Calu3 (cell line): ENCODE measurements around the gene HADHB. TPM values are rescaled to one million over a fixed set of nuclear protein-coding genes. Genes with fewer than 3 reads are reported as not detected.

Experiments
- BruUV-seq: library from RNA; stranded (reverse); fragments of 400-500 nt; replicated peaks from 2 replicates; lab custom pipeline; 2021; lab: Mats Ljungman, UMichigan
- CTCF ChIA-PET: fragments of 300-600 bp; sonication (Branson Sonifier 250); formaldehyde crosslinking; loops from one replicate; lab custom pipeline; 2022; ENCODE audit warnings: antibody characterized with exemption; lab: Charles Lee
- DNase-seq: peaks from one replicate; pipeline ENCODE4 v3.0.0; 2022
- H3K27ac Mint-ChIP-seq: one replicate; pipeline ENCODE4 v1.8.0; 2022; ENCODE audit warnings: mixed read lengths; ENCODE audit not compliant: unreplicated experiment
- H3K27me3 Mint-ChIP-seq: one replicate; pipeline ENCODE4 v1.8.0; 2022; ENCODE audit warnings: mixed read lengths; ENCODE audit not compliant: unreplicated experiment
- H3K36me3 Mint-ChIP-seq: one replicate; pipeline ENCODE4 v1.8.0; 2022; ENCODE audit warnings: mild to moderate bottlenecking, moderate library complexity, mixed read lengths; ENCODE audit not compliant: insufficient read depth, unreplicated experiment
- H3K4me1 Mint-ChIP-seq: one replicate; pipeline ENCODE4 v1.8.0; 2022; ENCODE audit warnings: mild to moderate bottlenecking, low read depth, mixed read lengths; ENCODE audit not compliant: unreplicated experiment
- H3K4me3 Mint-ChIP-seq: one replicate; pipeline ENCODE4 v1.8.0; 2022; ENCODE audit warnings: mild to moderate bottlenecking, low read depth, moderate library complexity, mixed read lengths; ENCODE audit not compliant: unreplicated experiment
- H3K9me3 Mint-ChIP-seq: one replicate; pipeline ENCODE4 v1.8.0; 2022; ENCODE audit warnings: low read depth, mixed read lengths; ENCODE audit not compliant: unreplicated experiment
- intact Hi-C: fragments of 100-400 bp; cut with micrococcal nuclease; formaldehyde crosslinking; loops from one replicate; pipeline ENCODE4 v1.10.0; 2022; ENCODE audit not compliant: unreplicated experiment
- total RNA-seq: library from RNA; stranded (reverse); gene quantifications from 2 replicates; pipeline ENCODE4 v1.2.3, GENCODE V29; 2022
- TF ChIP-seq, protein P1 (sequence below): fragments of 200-600 bp; IDR thresholded peaks from one replicate; pipeline ENCODE4 v1.8.0; 2022; ENCODE audit warnings: antibody characterized with exemption; ENCODE audit not compliant: unreplicated experiment

HADHB gene
- total RNA-seq, 1 experiment from 2014 or later = 84.4 TPM

GRCh38 chr2:26333293-26333692 is 88.6 kb downstream of the HADHB start:
- H3K4me1 Mint-ChIP-seq = peaks cover 18% of the 10 kb centered on the region
- TF ChIP-seq, protein P1, sequence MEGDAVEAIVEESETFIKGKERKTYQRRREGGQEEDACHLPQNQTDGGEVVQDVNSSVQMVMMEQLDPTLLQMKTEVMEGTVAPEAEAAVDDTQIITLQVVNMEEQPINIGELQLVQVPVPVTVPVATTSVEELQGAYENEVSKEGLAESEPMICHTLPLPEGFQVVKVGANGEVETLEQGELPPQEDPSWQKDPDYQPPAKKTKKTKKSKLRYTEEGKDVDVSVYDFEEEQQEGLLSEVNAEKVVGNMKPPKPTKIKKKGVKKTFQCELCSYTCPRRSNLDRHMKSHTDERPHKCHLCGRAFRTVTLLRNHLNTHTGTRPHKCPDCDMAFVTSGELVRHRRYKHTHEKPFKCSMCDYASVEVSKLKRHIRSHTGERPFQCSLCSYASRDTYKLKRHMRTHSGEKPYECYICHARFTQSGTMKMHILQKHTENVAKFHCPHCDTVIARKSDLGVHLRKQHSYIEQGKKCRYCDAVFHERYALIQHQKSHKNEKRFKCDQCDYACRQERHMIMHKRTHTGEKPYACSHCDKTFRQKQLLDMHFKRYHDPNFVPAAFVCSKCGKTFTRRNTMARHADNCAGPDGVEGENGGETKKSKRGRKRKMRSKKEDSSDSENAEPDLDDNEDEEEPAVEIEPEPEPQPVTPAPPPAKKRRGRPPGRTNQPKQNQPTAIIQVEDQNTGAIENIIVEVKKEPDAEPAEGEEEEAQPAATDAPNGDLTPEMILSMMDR = no peak
- H3K4me3 Mint-ChIP-seq = no peak overlapping the region
- no peaks in the 10 kb centered on the region for H3K36me3 Mint-ChIP-seq
- DNase-seq = peak; percentile 41
- CTCF ChIA-PET = no interaction called here
- intact Hi-C loops = loop anchor here (5.0 kb wide), 1 partner anchor 91 kb away; the partner anchor contains the start of genes HADHA and HADHB
- H3K27ac Mint-ChIP-seq = no peak overlapping the region
- no peaks in the 10 kb centered on the region for H3K9me3 Mint-ChIP-seq
- no TSS peak for BruUV-seq
- no peaks in the 10 kb centered on the region for H3K27me3 Mint-ChIP-seq

GRCh38 chr2:26335231-26335630 is 90.5 kb downstream of the HADHB start:
- intact Hi-C loops = no loop called here
- no TSS peak for BruUV-seq
- CTCF ChIA-PET = no interaction called here
- Mint-ChIP-seq H3K27me3 (no peaks in the 10 kb centered on the region), H3K9me3 (no peaks in the 10 kb centered on the region), H3K36me3 (no peaks in the 10 kb centered on the region), H3K4me1 (peaks cover 22% of the 10 kb centered on the region), H3K4me3 (no peak overlapping the region), H3K27ac (no peak overlapping the region)
- DNase-seq = no peak
- TF ChIP-seq, protein P1 = no peak

DNA sequence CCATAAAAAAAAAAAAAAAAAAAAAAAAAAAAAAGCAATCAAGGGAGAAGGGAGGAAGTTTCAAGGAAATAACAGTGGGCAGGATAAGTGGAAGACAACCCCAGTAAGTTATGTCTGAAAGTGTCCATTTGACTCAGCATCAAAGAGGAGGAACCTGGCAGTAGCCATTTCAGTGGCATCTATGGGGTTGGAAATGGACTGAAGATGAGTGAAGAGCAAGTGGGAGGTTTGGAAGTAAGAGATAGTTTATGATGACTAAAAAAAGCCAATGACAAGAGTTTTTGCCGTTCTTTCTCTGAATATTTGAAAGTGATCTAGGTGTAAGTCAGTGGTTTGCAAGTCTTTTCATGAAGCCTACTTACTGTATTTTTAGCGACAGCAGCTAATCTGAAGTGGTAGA is 92.0 kb downstream of the HADHB start:
- intact Hi-C loops = no loop called here
- Mint-ChIP-seq H3K9me3 (no peaks in the 10 kb centered on the region), H3K4me3 (no peak overlapping the region), H3K27me3 (no peaks in the 10 kb centered on the region), H3K27ac (no peak overlapping the region), H3K4me1 (peaks cover 27% of the 10 kb centered on the region), H3K36me3 (no peaks in the 10 kb centered on the region)
- no TSS peak for BruUV-seq
- TF ChIP-seq, protein P1 = no peak
- no peak for DNase-seq
- CTCF ChIA-PET = no interaction called here

- TF ChIP-seq, protein P1 = no peak
- CTCF ChIA-PET = interaction anchor here (0.6 kb wide), 1 partner anchor 122 kb away, joined by 5 read pairs; no protein-coding TSS in a partner anchor
- Mint-ChIP-seq H3K9me3 (no peaks in the 10 kb centered on the region), H3K27me3 (no peaks in the 10 kb centered on the region), H3K36me3 (peaks cover under 1% of the 10 kb centered on the region), H3K4me1 (peaks cover 27% of the 10 kb centered on the region), H3K4me3 (no peak overlapping the region), H3K27ac (no peak overlapping the region)
- no TSS peak for BruUV-seq
- intact Hi-C loops = no loop called here
- DNase-seq = no peak
Measured at GRCh38 chr2:26337298-26337697, 92.6 kb downstream of the HADHB start.

Other genes with a start within 250 kb of the HADHB start
- gene RAB10, start 210.9 kb upstream of the HADHB start, total RNA-seq = 149 and 157 TPM in 2 replicates
- 2.6 and 2.8 TPM in 2 replicates for gene GAREM2, start 71.9 kb upstream of the HADHB start, total RNA-seq
- 127 TPM in 2 replicates for gene HADHA, start 307 bp upstream of the HADHB start, total RNA-seq
- gene SELENOI, start 101.2 kb downstream of the HADHB start, total RNA-seq = 66.6 and 75.4 TPM in 2 replicates
- 0.24 and 0.59 TPM in 2 replicates for gene ADGRF3, start 101.8 kb downstream of the HADHB start, total RNA-seq
- not detected in 2 replicates for gene DRC1, start 157.0 kb downstream of the HADHB start, total RNA-seq
- gene OTOF, start 233.2 kb downstream of the HADHB start, total RNA-seq = not detected in 2 replicates